HL-60/S4 treated with phorbol 12-myristate 13-acetate at 8.2 ng/mL for 4 days and 3 days (cell line): ENCODE data around the gene PTH1R.

Experiments
- in situ Hi-C: fragments of 300-500 bp; cut with MboI; formaldehyde crosslinking; loops from 2 replicates; pipeline ENCODE4 v1.15.0; 2022; ENCODE audit warnings: low sequenced_read_pairs

PTH1R gene

GRCh38 chr3:46877406-46878125 lies at the start of gene PTH1R:
PTH1R (plus strand) TSS chr3:46877721; CDS start chr3:46883560, 5,839 bp downstream.
- in situ Hi-C loops: loop anchor here (25.0 kb wide), 1 partner anchor 165 kb away; the partner anchor contains the start of genes PRSS50 and TMIE

- in situ Hi-C loops: no loop called here
Observed at GRCh38 chr3:46829699-46830208, 47.8 kb upstream of the PTH1R start.

DNA sequence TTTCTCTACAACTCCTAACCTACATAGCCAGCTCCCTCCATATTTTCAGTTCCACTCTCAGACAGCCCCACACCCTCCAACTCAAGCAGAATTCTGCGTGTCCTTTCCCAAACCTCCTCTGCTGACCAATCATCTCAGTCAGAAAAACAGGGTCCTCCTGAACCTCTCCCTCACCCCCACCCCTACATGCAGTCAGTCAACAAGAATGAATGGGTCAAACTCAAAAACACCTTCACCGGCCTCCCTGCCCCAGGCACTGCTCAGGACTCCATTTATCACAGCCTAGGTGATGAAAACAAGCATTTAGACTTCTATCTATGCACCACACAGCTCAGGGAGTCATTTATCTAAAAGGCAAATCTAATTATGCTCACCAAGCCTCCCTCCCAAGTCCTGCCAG lies 46.7 kb upstream of the PTH1R start:
- in situ Hi-C loops: no loop called here

GRCh38 chr3:46831316-46831715 lies 46.2 kb upstream of the PTH1R start:
- in situ Hi-C loops: no loop called here

GRCh38 chr3:46831841-46832240 lies 45.7 kb upstream of the PTH1R start:
- in situ Hi-C loops: no loop called here

DNA sequence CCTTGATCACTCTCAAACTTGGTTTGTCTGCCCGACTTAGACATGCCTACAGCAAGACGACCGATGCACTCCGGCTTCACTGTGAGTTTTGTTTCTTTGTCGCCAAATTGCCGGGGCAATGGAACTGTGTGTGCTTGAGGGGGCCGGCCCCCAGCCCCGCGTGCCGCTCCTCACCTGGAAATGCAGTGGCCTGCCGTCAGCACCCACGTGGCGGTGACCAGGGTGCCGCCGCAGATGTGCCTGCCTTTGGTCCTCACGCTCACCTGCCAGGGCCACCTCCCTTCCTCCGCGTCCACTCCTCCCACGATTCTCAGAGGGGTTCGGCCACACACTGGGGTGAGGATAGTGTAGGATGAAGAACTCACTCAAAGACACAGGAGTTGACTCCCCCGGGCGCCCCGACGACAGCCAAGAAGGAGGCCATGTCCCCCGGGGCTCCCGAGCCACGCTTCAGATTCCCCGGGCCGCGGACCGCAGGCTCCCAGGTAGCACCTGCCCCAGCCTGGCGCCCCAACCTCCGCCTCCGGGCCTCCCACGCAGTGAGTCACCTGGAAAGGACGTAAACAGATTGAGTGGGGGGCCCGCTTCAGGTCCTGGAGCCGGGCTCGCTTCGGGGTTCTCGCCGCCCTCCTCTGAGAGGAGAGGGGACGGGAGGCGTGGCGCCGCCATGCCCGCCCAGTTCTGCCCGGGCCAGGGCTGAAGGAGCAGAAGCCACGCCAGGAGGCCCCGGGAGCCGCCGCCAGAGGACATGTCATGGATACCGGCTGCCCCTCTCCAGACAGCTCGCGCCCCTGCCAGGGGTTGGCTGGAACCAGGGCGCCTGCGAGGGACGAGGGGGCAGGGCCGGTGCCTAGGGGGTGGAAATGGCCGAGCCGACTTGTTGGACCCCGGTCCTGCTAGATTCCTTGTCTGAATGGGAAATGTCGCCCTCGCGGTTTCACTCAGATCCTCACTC lies 43.9 kb upstream of the PTH1R start:
- in situ Hi-C loops: no loop called here

GRCh38 chr3:46835054-46835453 lies 42.5 kb upstream of the PTH1R start:
- in situ Hi-C loops: no loop called here

GRCh38 chr3:46835491-46835890 lies 42.0 kb upstream of the PTH1R start:
- in situ Hi-C loops: no loop called here

GRCh38 chr3:46838301-46838700 lies 39.2 kb upstream of the PTH1R start:
- in situ Hi-C loops: no loop called here

- in situ Hi-C loops: no loop called here
Observed at GRCh38 chr3:46840491-46840890, 37.0 kb upstream of the PTH1R start.

DNA sequence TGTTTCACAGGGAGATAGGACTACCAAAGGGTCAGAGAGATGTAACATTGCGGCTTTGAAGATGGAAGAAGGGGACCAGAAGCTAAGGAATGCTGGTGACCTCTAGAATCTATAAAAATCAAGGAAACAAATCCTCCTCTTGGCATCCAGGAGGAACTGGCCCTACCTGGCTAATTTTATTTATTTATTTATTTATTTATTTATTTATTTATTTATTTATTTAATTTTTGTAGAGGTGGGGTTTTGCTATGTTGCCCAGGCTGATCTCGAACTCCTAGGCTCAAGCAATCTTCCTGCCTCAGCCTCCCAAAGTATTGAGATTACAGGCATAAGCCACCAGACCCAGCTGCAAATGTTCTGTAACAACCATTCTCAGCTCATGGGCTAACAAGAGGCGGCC lies 34.0 kb upstream of the PTH1R start:
- in situ Hi-C loops: no loop called here

DNA sequence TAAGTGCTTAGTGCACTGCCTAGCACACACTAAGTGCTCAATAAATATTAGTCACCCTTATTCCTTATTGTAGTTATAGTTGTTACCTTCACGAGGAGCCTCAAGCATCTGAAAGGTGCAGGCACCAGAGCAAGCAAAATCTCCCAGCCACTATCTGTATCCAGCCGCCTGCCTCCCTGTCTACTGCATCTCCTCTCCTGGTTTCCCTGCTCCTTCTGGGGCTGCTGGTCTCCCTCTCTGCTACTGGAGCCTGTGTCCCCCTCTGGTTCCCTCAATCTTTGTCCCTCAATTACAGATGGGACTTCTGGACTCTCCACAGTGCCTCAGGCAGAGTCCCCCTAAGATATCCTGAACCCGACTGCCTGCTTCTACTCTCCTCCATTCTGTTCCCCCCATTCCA lies 33.1 kb upstream of the PTH1R start:
- in situ Hi-C loops: no loop called here

- in situ Hi-C loops: no loop called here
Observed at GRCh38 chr3:46844881-46845312, 32.6 kb upstream of the PTH1R start.

GRCh38 chr3:46845397-46845859 lies 32.1 kb upstream of the PTH1R start:
- in situ Hi-C loops: no loop called here

DNA sequence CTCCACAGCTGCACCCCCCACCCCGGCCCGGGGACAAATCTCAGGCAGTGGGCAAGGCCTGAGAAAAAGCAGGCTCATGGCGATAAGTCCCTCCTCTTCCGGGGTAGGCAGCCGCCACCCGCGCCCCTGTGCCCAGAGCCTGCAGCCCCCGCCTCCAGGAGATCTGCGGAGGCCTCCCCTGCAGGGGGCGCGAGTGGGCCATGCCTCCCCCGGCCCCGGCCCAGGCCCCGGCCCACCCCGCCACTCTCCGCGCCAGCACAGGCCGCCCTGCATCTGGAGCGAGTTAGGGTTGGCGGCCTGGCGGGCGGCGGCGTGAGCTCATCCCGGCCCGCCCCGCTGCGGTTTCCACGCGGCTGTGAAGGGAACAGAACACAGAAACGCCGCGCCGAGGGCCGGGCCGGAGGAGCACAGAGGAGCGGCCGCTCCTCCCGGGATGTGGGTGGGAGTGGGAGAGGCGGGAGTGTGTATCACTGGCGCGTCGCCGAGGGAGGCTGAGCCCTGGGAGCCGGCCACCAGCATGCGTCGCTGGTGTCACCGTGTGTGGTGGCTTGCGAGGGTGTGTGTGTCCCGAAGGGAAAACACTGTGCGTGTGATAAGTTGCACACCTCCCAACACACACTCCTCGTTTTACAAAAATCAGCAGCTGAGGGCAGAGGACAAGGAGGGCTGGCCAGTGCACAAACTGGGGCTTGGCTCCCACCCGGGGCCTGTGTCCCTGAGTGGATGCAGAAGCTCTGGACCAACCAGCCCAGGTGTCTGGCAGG lies 31.5 kb upstream of the PTH1R start:
- in situ Hi-C loops: no loop called here

GRCh38 chr3:46846624-46847542 lies 30.6 kb upstream of the PTH1R start:
- in situ Hi-C loops: no loop called here

DNA sequence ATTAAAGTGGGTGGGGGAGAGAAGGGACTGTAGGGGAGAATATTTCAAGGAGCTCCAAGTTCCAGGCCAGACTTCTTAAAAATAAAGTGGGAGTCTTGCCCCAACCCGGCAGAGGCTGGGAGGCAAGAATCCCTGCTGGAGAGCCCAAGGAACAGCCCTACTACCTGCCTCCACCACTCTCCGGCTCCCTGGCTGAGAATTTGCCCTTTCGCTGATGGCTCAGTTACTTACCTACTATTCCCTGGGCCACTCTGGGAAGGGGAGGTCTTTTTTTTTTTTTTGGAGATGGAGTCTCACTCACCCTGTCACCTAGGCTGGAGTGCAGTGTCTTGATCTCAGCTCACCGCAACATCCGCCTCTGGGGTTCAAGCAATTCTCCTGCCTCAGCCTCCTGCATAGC lies 29.8 kb upstream of the PTH1R start:
- in situ Hi-C loops: no loop called here

- in situ Hi-C loops: no loop called here
Observed at GRCh38 chr3:46848271-46849044, 29.1 kb upstream of the PTH1R start.

GRCh38 chr3:46849045-46849631 lies 28.4 kb upstream of the PTH1R start:
- in situ Hi-C loops: no loop called here
